Neural cell (in vitro differentiated cells): ENCODE measurements around the gene C11orf86. TPM values are rescaled to one million over a fixed set of nuclear protein-coding genes. Genes with fewer than 3 reads are reported as not detected.

Experiments
- H2AFZ ChIP-seq: fragments of 200-600, 300-800 bp; sonication (generic), shearing (Covaris generic); 2 replicates; pipeline ENCODE4 v1.6.0; 2014; ENCODE audit warnings: low read depth, mild to moderate bottlenecking, antibody characterized with exemption, low read length, moderate library complexity
- H3F3A ChIP-seq: fragments of 200-600 bp; shearing (Covaris generic); 2 replicates; pipeline ENCODE4 v1.6.1; 2016; ENCODE audit warnings: mild to moderate bottlenecking, moderate library complexity, mixed read lengths, antibody characterized with exemption, low read length; ENCODE audit not compliant: insufficient read depth, poor library complexity, severe bottlenecking
- H3K27ac ChIP-seq: fragments of 200-600, 300-800 bp; sonication (generic), shearing (Covaris generic); 2 replicates; pipeline ENCODE4 v1.5.1; 2014; ENCODE audit warnings: mild to moderate bottlenecking, low read length, moderate library complexity
- H3K27me3 ChIP-seq: fragments of 300-800, 200-600 bp; sonication (generic), shearing (Covaris generic); 2 replicates; pipeline ENCODE4 v1.6.0; 2014; ENCODE audit warnings: mild to moderate bottlenecking, low read depth, low read length, moderate library complexity; ENCODE audit not compliant: insufficient read depth
- H3K36me3 ChIP-seq: fragments of 300-800, 200-600 bp; sonication (generic), shearing (Covaris generic); 2 replicates; pipeline ENCODE4 v1.5.1; 2014; ENCODE audit warnings: mild to moderate bottlenecking, antibody characterized with exemption, low read length, moderate library complexity; ENCODE audit not compliant: insufficient read depth
- H3K4me2 ChIP-seq: fragments of 300-800, 200-600 bp; sonication (generic), shearing (Covaris generic); 2 replicates; pipeline ENCODE4 v1.6.0; 2014; ENCODE audit warnings: mild to moderate bottlenecking, low read length
- H3K4me3 ChIP-seq: fragments of 300-800, 200-600 bp; sonication (generic), shearing (Covaris generic); 2 replicates; pipeline ENCODE4 v1.5.1; 2014; ENCODE audit warnings: mild to moderate bottlenecking, low read length, moderate library complexity
- H3K79me2 ChIP-seq: fragments of 200-600 bp; shearing (Covaris generic); replicated peaks from 2 replicates; pipeline ENCODE4 v1.6.0; 2014; ENCODE audit warnings: mild to moderate bottlenecking, low read length, moderate library complexity; ENCODE audit not compliant: insufficient read depth
- H3K9ac ChIP-seq: fragments of 300-800, 200-600 bp; sonication (generic), shearing (Covaris generic); 2 replicates; pipeline ENCODE4 v1.6.1; 2016; ENCODE audit warnings: mild to moderate bottlenecking, low read length, mixed read lengths
- H3K9me2 ChIP-seq: fragments of 200-600 bp; shearing (Covaris generic); 2 replicates; pipeline ENCODE4 v1.6.1; 2016; ENCODE audit warnings: mild to moderate bottlenecking, low read length, mixed read lengths; ENCODE audit not compliant: insufficient read depth
- H3K9me3 ChIP-seq: fragments of 200-600, 300-800 bp; sonication (generic), shearing (Covaris generic); 2 replicates; pipeline ENCODE4 v1.6.1; 2016; ENCODE audit warnings: mild to moderate bottlenecking, mixed run types, low read length, moderate library complexity, mixed read lengths
- H4K20me1 ChIP-seq: fragments of 200-600 bp; shearing (Covaris generic); 2 replicates; pipeline ENCODE4 v1.6.1; 2016; ENCODE audit warnings: mild to moderate bottlenecking, mixed run types; ENCODE audit not compliant: insufficient read depth
- EP300 ChIP-seq: fragments of 450-650 bp; conservative IDR thresholded peaks from 2 replicates; pipeline ENCODE4 v1.6.1; 2014; ENCODE audit warnings: antibody characterized with exemption, mild to moderate bottlenecking, moderate library complexity; ENCODE audit not compliant: poor library complexity, severe bottlenecking
- EZH2 ChIP-seq: fragments of 200-600, 300-800 bp; shearing (Covaris generic), sonication (generic); IDR thresholded peaks from 2 replicates; pipeline ENCODE4 v1.6.1; 2014; ENCODE audit warnings: antibody characterized with exemption, low read length, borderline replicate concordance, mild to moderate bottlenecking; ENCODE audit not compliant: insufficient read depth, poor library complexity, severe bottlenecking
- MXI1 ChIP-seq: fragments of 450-650 bp; conservative IDR thresholded peaks from 2 replicates; pipeline ENCODE4 v1.6.1; 2014; ENCODE audit warnings: antibody characterized with exemption, mild to moderate bottlenecking; ENCODE audit not compliant: poor library complexity, severe bottlenecking
- POLR2AphosphoS5 ChIP-seq: IDR thresholded peaks from 2 replicates; pipeline ENCODE4 v1.6.1; 2012
- RAD21 ChIP-seq: fragments of 450-650 bp; conservative IDR thresholded peaks from 2 replicates; pipeline ENCODE4 v1.6.1; 2014; ENCODE audit warnings: antibody characterized with exemption, mild to moderate bottlenecking, moderate library complexity
- SMC3 ChIP-seq: fragments of 450-650 bp; conservative IDR thresholded peaks from 2 replicates; pipeline ENCODE4 v1.6.1; 2014; ENCODE audit warnings: antibody characterized with exemption, mild to moderate bottlenecking, moderate library complexity; ENCODE audit not compliant: poor library complexity
- TAF1 ChIP-seq: IDR thresholded peaks from 2 replicates; pipeline ENCODE4 v1.6.1; 2012; ENCODE audit warnings: low read depth
- polyA plus RNA-seq: library from polyadenylated mRNA; depleted of rRNA; stranded (reverse); fragments of >200 nt; gene quantifications from 2 replicates; pipeline ENCODE4 v1.2.3, GENCODE V29; 2014
- TF ChIP-seq, protein P1 (sequence below): fragments of 450-650 bp; IDR thresholded peaks from 2 replicates; pipeline ENCODE4 v1.5.1; 2014; ENCODE audit warnings: antibody characterized with exemption, mild to moderate bottlenecking, moderate library complexity; ENCODE audit not compliant: poor library complexity, severe bottlenecking
- TF ChIP-seq, protein P2 (sequence below): IDR thresholded peaks from 2 replicates; pipeline ENCODE4 v1.6.1; 2012; ENCODE audit warnings: borderline replicate concordance

The C11orf86 gene
- polyA plus RNA-seq, 1 donor from 2014 or later: not detected

DNA sequence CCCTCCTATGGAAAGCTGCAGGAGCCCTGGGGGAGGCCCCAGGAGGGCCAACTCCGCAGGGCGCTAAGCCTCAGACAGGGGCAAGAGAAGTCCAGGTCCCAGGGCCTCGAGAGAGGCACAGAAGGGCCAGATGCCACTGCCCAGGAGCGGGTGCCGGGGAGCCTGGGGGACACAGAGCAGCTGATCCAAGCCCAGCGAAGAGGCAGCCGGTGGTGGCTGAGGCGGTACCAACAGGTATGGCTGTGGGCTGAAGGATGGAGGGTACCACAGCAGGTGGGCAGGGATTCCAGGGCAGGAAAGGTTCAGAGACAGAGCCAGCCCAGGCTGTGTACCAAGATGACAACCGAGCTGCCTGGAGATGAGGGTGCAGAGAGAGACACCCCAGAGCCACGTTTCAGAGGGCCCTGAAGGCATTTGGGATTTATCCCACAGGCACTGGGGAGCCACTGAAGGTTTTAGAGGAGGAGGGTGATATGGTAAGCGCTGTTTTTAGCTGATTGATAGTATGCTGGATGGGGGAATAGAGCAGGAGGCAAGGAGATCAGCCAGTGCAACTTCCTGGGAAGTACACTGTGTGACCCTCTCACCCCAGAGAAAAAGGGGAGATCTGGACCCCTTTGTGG is 412 bp downstream of the C11orf86 start:
- H2AFZ ChIP-seq: no peak overlapping the region
- no peaks in the 10 kb centered on the region for H3K36me3 ChIP-seq
- no peak overlapping the region for H3K4me3 ChIP-seq
- no peaks in the 10 kb centered on the region for H4K20me1 ChIP-seq
- H3K9me3 ChIP-seq: no peaks in the 10 kb centered on the region
- no peaks in the 10 kb centered on the region for H3K9me2 ChIP-seq
- no peak overlapping the region for H3K4me2 ChIP-seq
- H3K9ac ChIP-seq: no peak overlapping the region
- no peaks in the 10 kb centered on the region for H3K27me3 ChIP-seq
- H3K27ac ChIP-seq: no peak overlapping the region
- no peaks in the 10 kb centered on the region for H3K79me2 ChIP-seq
- no peaks in the 10 kb centered on the region for H3F3A ChIP-seq
- TF ChIP-seq SMC3 (no peak), RAD21 (no peak)

DNA sequence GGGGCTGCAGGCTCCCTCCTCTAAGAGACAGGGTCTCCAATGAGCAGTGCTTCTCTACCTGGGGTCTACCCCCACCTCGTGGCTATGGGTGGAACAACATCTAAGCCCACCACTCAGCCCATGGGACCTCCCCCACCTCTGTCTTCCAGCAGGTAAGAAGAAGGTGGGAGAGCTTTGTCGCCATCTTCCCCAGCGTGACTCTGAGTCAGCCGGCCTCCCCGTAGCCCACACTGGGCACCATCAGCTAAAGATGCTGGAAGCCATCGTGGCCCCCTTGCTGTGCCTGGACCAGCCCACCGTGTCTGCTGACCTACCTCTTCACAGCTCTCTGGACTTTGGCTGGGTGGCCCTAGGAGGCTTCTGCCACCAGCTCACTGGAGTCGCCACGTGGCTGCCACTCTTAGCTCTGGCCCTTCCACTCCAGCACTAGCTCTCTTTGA is 944 bp downstream of the C11orf86 start:
- Histone ChIP-seq H3K4me2 (no peak overlapping the region), H3K9me3 (no peaks in the 10 kb centered on the region), H3K9ac (no peak overlapping the region), H2AFZ (no peak overlapping the region), H3K9me2 (no peaks in the 10 kb centered on the region), H3K79me2 (no peaks in the 10 kb centered on the region), H3K4me3 (no peak overlapping the region), H3F3A (no peaks in the 10 kb centered on the region), H3K36me3 (no peaks in the 10 kb centered on the region), H3K27ac (no peak overlapping the region), H3K27me3 (no peaks in the 10 kb centered on the region), H4K20me1 (no peaks in the 10 kb centered on the region)
- no peak for TF ChIP-seq TAF1
- peak; percentile 78 for TF ChIP-seq SMC3
- TF ChIP-seq, protein P1, sequence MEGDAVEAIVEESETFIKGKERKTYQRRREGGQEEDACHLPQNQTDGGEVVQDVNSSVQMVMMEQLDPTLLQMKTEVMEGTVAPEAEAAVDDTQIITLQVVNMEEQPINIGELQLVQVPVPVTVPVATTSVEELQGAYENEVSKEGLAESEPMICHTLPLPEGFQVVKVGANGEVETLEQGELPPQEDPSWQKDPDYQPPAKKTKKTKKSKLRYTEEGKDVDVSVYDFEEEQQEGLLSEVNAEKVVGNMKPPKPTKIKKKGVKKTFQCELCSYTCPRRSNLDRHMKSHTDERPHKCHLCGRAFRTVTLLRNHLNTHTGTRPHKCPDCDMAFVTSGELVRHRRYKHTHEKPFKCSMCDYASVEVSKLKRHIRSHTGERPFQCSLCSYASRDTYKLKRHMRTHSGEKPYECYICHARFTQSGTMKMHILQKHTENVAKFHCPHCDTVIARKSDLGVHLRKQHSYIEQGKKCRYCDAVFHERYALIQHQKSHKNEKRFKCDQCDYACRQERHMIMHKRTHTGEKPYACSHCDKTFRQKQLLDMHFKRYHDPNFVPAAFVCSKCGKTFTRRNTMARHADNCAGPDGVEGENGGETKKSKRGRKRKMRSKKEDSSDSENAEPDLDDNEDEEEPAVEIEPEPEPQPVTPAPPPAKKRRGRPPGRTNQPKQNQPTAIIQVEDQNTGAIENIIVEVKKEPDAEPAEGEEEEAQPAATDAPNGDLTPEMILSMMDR: peak; percentile 85
- no peak for TF ChIP-seq MXI1
- TF ChIP-seq RAD21: peak; percentile 85
- no peak for TF ChIP-seq POLR2AphosphoS5

DNA sequence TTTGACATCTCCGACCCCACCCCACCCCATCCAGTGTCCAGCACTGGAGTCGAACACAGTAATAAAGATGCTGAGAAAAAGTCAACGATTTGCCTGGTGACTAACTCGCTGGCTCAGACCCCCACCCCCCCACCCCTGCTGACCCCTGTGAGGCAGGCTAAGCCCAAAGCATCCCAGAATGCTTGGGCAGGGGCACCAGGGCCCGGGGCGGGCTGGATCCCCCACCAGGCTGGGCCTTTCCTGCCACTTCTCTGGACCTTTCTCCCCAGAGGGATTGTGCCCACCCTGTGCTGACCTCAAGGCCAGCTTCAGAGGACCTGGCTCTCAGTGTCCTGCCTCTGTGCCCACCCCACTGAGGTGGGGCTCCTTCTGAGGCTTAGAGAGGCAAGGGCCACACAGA is 1.8 kb downstream of the C11orf86 start:
- TF ChIP-seq MXI1: no peak
- TF ChIP-seq EZH2: no peak
- no peak for TF ChIP-seq TAF1
- no peak for TF ChIP-seq POLR2AphosphoS5
- no peak for TF ChIP-seq EP300
- no peak for TF ChIP-seq SMC3
- TF ChIP-seq, protein P1: no peak
- TF ChIP-seq RAD21: no peak
- TF ChIP-seq, protein P2, sequence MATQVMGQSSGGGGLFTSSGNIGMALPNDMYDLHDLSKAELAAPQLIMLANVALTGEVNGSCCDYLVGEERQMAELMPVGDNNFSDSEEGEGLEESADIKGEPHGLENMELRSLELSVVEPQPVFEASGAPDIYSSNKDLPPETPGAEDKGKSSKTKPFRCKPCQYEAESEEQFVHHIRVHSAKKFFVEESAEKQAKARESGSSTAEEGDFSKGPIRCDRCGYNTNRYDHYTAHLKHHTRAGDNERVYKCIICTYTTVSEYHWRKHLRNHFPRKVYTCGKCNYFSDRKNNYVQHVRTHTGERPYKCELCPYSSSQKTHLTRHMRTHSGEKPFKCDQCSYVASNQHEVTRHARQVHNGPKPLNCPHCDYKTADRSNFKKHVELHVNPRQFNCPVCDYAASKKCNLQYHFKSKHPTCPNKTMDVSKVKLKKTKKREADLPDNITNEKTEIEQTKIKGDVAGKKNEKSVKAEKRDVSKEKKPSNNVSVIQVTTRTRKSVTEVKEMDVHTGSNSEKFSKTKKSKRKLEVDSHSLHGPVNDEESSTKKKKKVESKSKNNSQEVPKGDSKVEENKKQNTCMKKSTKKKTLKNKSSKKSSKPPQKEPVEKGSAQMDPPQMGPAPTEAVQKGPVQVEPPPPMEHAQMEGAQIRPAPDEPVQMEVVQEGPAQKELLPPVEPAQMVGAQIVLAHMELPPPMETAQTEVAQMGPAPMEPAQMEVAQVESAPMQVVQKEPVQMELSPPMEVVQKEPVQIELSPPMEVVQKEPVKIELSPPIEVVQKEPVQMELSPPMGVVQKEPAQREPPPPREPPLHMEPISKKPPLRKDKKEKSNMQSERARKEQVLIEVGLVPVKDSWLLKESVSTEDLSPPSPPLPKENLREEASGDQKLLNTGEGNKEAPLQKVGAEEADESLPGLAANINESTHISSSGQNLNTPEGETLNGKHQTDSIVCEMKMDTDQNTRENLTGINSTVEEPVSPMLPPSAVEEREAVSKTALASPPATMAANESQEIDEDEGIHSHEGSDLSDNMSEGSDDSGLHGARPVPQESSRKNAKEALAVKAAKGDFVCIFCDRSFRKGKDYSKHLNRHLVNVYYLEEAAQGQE: no peak
- H3F3A ChIP-seq: no peaks in the 10 kb centered on the region
- no peak overlapping the region for H3K9ac ChIP-seq

More for the DNA sequence above, 1.8 kb downstream of the C11orf86 start:
- Histone ChIP-seq H3K79me2 (no peaks in the 10 kb centered on the region), H3K9me3 (no peaks in the 10 kb centered on the region), H3K4me3 (no peak overlapping the region), H3K27me3 (no peaks in the 10 kb centered on the region), H3K4me2 (no peak overlapping the region), H3K36me3 (no peaks in the 10 kb centered on the region), H2AFZ (no peak overlapping the region), H3K9me2 (no peaks in the 10 kb centered on the region), H3K27ac (no peak overlapping the region), H4K20me1 (no peaks in the 10 kb centered on the region)
